ENCODE data around the gene GID8.

GID8 gene

DNA sequence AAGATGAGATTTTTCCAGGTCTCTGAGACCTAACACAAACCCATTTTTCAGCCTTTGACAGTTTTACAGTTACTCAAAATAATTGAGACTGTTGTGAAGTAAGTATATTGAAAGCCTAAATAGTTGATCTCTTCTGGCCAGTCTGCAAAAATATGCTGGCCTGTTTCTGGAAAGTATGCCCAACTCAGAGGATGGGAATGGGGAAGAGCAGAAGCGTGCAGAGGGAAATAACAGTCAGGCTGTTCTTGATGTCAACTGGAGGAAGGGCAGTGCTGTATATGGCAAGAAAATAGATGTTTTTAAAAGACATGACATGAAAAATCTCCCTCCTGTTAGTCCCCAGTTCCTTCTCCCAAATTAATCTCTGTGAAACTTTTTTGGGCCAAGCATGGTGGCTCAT is 3.8 kb downstream of the GID8 start:
- DNase-seq = no peak

DNA sequence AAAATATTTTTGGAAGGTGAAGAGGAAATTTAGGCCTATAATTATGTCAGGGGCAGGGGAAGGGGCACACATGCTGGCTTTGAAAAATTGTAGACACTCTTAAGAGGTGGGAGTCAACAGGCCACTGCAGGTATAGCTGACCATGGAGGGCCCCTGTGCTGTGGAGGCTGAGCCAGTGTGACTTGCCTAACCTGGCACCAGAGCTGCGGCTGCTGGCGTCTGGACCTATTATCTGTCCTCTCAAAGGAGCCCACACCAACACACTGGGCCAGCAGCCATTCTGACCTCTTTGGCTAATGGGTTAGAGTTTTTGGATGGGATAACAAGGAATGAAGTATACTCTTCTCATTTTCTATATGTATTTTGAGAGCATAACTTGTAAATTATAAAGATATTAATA is 4.5 kb downstream of the GID8 start:
- no peak for DNase-seq

DNA sequence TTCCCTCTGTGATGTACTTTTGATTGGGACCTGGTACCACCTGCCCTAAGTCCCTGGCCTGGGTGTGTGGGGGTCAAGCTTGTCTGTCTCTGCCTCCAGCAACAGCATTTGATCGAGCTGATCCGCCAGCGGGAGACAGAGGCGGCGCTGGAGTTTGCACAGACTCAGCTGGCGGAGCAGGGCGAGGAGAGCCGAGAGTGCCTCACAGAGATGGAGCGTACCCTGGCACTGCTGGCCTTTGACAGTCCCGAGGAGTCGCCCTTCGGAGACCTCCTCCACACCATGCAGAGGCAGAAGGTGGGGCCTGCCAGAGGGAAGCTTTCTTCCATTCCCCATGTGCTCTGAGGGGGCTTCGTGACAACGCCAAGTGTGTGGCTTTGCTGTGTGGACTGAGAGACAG is 5.4 kb downstream of the GID8 start:
- no peak for DNase-seq

DNA sequence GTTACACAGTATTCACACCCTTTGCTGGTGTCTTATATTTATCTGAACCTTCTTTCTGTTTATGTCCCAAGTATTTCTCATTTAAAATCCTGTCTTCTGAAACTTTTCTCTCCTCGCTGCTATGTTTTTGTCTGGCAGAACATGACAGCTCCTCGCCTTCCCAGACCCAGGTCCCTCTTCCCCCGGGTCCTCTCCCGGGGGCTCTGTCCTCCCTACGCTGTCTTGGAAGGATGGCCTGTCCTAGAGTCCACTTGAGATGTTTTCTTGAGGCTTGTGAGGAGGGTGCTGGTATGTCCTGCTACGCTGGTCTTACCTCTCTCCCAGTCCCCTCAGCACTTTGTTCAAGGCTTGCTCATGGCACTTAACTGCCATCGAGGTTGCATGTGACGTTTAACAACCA is 6.2 kb downstream of the GID8 start:
- DNase-seq = no peak

DNA sequence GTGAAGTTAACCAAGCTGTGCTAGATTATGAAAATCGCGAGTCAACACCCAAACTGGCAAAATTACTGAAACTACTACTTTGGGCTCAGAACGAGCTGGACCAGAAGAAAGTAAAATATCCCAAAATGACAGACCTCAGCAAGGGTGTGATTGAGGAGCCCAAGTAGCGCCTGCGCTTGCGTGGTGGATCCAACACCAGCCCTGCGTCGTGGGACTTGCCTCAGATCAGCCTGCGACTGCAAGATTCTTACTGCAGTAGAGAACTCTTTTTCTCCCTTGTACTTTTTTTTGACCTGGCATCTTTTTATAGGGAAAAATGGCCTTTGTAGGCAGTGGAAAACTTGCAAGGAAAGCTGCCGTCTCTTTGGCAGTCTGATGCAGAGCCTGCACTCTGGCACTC is 6.8 kb downstream of the GID8 start:
- DNase-seq = no peak

DNA sequence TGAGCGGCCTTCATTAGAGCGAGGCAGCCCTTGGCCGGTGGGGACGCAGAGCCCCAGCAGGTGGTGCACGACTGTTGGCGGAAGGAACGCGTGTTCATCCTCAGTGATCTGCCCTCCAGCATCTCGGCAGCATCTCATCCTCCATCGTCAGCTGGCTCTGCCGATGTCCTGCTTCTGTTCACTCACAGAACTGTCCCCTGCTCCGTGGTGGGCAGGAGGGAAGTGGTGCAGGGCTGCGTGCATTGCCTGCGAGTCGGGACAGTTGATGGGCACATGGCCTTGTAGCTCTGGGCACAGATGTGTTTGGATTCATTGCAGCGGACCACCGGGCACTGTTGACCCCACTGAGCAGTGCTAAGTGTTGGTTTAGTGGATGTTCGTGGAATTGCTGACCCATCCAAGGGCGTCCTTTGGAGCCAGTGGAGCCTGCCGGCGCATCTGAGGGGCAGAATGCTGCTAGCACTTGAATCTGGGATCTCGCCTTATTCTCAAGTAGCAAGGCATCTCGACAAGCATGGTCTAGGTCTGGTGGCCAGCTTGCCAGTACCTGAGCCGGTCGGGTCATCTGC is 7.9 kb downstream of the GID8 start:
- DNase-seq = no peak

DNA sequence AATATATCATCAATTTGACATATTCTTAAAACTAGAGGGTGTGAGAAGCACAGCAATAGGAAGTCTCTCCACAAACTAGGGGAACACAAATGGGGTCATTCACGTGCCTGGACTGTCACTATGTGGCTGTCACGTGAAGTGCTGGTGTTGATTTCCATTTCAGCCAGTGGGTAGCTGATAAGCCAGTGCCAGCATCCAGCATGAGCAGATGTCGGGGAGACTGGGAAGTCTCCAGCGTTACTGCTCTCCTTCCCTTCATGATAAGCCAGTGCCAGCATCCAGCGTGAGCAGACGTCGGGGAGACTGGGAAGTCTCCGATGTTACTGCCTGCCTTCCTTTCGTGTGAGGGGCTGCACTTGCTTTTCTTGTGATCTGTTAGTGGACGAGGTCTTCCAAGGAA is 9.0 kb downstream of the GID8 start:
- DNase-seq = no peak

DNA sequence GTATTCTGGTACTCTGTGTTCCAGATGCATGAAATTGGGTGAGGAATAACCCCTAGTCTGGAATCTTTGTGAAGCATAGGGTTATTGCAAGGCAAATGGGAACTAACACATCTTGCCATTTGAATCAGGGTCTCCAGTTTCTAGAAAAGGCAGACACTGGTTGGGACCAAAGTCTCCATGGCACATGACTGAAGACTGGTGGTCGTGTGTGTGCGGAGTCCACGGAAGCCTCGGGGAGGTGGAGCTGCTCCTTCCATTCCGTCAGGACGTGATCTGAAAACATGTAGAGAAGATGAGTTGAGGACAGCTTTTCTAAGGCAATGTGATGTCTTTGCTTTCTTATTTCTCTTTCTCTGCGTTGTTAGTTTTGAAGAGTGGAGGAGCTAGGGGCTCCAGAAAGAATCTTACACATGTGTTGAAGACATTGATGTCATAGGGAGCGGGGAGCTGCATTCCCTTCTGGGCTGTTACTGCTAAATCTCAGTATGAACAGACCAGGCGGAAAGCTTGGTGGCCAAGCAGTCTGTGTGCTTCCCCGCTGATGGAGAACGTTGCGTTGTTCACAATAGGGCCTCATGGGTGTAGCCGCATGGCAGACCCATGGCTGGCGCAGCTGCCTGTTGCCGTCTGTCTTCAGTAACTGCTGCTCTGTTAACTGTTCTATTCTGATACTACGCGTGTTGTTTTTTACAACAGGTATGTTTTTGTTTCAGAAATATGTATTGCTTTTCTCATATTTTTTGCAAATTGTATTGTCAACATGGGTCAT is 9.8 kb downstream of the GID8 start:
- DNase-seq = no peak

DNA sequence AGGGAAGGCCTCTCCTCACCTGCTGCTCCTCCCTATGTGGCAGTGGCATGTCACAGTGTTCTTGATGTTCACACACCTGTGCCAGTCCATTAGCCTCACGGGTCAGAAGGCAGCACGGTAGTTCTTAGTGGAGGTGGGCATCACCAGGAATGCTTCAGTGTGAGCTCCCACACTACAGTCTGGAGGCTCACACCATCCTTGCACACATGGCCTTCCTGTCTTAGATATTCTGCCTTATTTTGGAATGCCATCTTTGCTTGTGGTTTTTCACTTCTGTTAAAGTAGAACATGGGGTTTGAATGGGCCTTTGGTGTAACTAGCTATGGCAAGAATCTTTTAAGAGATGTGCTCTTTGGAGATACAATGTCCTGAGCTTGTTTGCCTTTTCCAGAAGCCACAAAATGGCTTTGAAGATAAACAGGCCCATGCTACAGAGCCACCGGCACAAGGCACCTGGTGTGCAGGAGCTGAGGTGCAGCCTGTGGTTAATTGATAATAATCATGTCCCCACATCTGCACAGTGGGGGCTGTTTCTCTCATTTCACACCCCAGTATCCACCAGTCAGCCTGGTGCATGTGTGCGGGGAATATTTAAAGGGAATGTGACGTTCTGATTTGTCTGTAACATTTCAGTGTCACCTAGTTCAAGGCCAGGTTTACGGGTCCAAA is 11.3 kb downstream of the GID8 start:
- no peak for DNase-seq

DNA sequence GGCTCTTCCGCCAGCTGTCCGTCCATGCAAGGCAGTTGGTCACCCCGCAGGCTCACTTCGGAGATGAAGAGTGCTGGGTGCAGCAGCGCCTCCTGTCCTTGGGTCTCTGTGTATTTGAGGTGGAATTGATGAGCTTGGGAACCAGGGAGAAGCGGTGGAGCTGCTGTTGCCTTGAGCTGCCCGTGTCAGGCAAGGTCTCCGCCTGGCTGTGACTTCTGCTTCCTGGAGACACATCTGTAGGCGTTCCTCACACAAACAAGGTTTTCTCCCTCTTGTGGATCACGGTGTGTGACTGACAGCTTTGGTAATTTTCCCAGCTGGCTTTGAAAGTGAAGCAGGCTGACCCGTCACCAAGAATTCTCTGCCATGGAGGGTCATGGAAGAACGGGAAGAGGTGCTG is 12.0 kb downstream of the GID8 start:
- no peak for DNase-seq

DNA sequence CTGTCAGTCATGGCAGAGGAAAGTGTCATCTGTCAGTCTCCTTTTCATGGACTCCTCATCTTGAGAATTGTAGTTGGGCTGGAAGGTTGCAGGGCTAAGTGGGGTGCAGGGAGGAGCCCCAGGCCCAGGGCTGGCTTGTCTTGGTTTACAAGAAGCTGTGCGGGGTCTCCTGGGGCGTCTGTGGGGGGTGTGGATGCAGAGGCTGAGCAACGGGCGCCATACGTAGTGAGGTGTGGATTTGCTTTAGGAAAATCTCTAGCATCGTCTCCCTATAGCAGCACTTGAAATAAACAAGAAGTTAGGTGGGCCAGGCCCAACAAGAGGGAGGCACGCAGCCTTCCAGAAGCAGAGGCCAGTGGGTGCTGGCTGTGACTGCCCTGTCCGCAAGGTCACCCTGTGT is 12.8 kb downstream of the GID8 start:
- DNase-seq = no peak

DNA sequence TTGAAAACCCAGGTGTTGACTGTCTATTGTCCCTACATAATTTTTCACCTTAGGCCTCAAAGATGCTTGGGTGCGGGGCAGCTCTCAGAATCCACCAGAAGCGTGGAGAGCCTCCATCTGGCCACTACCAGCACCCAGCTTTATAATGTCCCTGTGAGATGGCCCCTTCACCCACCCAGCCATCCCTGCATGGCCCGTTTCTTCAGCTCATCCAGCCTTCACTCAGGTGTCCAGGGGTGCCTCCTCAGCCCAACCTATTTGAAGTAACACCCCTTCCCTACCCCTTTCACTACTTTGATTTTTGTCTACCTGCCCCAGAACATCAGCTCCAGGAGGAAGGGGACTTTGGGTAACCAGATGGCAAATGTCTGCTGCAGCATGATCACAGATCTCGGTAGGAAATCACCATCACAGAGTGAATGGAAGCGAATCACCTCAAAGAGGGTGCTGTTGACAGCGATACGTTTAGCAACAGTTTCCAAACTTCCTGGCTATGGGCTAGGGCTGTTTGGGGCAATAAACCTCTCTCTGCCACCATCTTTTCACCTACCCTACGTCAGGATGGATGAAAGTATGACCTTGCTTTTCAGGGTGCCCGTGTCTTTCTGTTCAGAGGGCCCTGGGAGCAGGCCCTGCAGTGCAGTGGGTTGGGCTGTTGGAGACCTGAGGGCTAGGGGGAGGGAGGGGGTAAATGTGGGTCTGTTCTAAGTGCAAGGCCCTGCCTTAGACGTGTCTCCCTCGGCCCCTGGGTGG is 13.4 kb downstream of the GID8 start:
- DNase-seq = no peak

DNA sequence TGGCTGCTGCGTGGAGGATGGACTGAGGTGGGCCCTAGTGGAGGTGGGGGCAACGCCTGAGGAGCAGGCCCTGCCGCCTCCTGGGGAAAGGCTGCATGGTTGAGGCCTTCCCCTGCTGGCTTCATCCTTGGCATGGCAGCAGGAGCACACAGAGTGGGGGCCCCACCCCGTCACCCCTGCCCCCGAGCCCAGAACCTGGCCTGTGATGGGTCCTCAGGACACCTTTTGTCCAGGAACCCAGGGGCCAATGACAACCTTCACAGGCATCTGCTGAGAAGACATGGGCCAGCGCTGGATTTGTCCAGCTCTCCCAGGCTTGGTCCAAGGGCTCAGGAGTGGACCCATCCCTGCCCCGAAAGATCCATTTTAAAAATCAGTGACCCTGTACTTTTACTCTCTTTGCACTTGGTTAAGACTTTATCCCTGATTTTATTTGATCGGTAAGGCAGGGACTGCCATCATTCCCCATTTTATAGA is 14.0 kb downstream of the GID8 start:
- DNase-seq = no peak

DNA sequence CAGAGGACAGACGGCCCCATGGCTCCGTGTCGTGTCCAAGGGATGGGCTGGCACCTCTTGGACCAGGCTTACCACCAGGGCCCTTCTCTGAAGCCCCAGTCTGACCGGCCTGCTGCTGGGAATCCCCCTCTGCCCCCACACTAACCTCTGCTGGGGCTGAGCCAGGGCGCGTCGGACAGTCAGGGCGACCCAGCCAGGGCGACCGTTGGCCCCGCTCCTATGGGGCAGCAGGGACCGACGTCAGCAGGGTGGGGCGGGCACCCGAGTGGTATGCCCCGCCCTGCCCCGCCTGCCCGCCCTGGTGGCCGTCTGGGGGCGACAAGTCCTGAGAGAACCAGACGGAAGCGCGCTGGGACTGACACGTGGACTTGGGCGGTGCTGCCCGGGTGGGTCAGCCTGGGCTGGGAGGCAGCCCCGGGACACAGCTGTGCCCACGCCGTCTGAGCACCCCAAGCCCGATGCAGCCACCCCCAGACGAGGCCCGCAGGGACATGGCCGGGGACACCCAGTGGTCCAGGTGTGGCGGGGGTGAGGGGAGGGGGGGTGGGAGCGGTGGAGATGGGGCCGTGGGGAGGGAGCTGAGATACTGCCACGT is 14.5 kb downstream of the GID8 start, which contains the start of gene SLC17A9:
Gene SLC17A9 (plus strand): TSS at position 337 of the 595 bp plus-strand sequence. CDS start 122 bp downstream, at position 459.
- peak in 10 of 56 donors; percentile 8 to 48 (median 23) for DNase-seq

DNA sequence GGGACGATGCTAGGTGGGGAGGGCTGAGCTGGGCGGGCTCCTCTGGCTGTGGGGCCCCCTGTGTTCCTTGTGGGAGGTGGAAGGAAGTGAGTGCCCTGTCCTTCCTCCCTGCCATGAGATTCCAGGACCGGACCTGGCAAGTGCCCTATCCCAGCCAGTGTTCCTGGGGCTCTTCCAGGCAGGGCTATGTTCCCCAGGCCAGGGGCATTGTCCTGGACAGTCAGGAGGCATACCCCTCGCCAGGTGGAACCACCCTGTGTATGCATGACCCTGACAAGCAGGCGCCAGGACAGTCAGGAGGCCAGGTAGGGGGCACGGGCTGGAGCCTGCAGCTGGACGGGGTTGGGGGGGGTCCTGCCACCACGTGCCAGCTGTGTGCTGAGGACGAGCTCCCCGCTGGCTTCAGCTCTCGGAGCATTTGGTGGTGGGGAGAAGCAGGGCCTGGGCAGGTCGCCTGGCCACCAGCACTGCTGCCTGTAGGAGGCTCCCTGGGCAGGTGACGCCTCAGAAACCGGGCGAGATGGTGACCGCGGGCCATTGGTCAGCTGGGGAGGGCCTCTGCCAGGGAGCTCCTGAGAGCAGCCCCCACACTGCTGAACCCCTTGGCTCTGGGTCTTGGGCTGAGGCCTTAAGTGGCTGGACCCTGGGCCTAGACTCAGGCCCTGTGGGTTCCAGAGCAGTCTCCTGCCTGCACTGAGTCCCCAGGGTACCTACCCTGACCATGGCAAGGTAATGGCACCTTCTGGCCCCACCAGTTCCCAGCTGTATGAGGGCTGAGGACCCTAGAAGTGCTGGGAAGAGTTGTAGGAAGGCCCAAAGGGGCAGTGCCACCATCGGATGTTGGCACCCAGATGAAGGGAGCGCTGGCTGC is 15.3 kb downstream of the GID8 start:
- DNase-seq = no peak

DNA sequence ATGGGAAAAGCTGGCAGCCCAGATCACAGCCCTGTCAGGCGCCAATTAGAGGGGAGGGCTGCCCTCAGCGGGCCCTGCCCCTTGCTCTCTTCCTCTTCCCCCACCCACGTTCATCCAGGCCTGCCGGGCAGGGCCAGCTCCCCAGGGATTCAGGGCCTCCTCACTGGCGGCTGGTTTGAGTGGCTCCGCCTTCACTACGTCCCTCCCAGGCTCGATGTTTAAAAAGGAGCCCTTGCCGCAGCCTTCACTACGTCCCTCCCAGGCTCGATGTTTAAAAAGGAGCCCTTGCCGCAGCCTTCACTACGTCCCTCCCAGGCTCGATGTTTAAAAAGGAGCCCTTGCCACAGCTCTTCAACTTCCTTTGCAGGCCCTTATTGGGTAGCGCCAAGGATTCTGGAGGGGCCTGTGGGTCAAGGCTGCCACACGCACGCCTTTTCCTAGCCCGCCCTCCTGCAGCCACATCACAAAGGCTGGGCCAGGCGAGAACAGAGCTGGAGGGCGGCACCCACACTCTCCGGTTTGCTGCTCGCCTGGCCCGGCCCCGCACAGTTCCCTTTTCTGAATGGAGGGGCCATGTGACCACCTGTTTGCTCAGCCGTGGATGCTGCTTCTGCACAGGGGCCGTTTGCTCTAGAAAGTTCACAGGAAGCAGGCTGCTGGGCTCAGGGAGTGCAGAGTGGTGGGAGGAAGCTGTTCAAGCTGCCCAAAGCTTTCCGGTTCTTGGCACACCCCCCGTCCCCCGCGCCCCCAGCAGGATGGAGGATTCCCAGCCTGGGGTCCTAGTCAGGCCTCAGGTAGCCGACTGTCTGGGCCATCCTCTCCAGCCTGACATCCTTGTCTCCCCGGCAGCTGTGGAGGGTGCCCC is 16.1 kb downstream of the GID8 start:
- peak in 45 of 56 donors; percentile 2 to 72 (median 33) for DNase-seq

DNA sequence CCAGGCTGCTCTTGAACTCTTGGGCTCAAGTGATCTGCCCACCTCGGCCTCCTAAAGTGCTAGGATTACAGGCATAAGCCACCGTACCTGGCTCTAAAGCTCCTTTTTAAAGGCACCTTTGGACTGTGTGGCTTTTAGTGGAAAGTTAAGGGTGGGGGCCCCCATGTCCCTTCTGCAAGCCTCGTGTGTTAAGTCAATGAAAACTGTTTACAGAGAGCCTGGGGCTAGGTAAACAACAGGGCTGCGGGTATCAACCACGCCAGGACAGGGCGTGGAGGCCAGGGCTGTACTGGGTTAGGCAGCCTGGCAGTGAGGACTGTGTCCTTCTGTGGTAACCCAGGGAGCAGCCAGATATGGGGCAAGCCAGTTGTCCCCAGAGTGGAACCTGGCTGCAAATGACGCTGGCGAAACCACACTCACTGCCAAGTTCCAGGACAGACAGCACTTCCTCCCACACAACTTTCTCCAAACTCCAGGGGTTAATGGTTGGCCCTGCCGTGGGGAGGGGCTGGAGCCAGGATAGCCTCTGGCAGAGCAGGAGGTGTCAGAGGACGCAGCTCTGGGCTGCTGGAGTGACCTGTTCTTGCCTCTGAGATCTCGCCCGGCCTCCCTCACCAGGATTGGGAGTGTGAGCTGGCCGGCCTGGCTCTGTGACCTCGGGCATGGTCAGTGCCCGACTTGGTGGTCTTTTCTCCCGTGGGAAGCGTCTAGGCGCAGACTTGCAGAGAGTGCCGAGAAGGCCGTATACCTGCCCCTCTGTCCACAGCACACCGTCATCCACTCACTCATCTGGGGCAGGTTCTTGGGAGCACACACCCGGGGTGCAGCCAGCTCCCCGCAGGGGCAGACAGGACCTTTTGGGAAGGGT is 17.8 kb downstream of the GID8 start:
- DNase-seq = no peak

DNA sequence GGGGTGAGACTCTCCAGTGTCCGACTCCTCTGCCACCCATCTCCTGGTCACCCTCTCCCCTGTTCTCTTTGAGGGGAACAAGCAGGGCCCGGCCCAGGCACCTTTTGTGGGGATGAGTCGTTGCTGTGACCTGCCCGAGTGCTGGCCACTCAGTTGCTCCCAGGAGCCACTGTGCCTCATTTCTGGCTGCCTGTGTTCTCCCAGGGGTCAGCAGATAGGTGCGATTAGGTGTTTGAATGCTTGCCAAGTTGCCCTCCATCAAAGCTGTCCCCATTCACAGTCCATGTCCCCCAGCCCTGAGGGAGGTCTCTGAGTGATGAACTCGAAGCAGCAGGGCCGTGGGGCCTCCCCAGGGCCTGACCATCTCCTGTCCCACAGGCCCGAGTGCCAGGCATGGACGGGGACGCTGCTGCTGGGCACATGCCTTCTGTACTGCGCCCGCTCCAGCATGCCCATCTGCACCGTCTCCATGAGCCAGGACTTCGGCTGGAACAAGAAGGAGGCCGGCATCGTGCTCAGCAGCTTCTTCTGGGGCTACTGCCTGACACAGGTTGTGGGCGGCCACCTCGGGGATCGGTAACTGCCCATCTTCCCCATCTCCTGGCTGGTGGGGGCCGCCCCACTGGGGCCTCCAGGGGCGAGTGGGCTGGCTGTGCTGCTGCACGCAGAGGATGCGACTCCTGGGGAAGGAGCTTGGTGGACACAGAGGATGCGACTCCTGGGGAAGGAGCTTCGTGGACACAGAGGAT is 18.6 kb downstream of the GID8 start:
- no peak for DNase-seq

Data from nucleus accumbens (tissue), 56 donors.